Measurements from ENCODE around the gene APC2.

Gene APC2

GRCh38 chr19:1453525-1454364, 3.8 kb downstream of the APC2 start:
- no peaks in the 10 kb centered on the region for H3K36me3 ChIP-seq (ENCODE audit: control insufficient read depth, insufficient read depth, low read length)
- peaks cover 100% of the 10 kb centered on the region for H3K27me3 ChIP-seq (ENCODE audit: control insufficient read depth, insufficient read depth, low read length)
- H3K4me3 ChIP-seq (ENCODE audit: low read depth, low read length) = no peak overlapping the region
- no peaks in the 10 kb centered on the region for H3K9me3 ChIP-seq (ENCODE audit: control insufficient read depth, insufficient read depth, low read depth, low read length)
- H3K4me1 ChIP-seq (ENCODE audit: control insufficient read depth, insufficient read depth, low read length) = peaks cover 19% of the 10 kb centered on the region
- H3K9ac ChIP-seq (ENCODE audit: low read length) = no peak overlapping the region
- no peak overlapping the region for H3K27ac ChIP-seq (ENCODE audit: low read depth, low read length)

- H3K36me3 ChIP-seq (ENCODE audit: control insufficient read depth, insufficient read depth, low read length) = no peaks in the 10 kb centered on the region
- H3K9me3 ChIP-seq (ENCODE audit: control insufficient read depth, insufficient read depth, low read depth, low read length) = no peaks in the 10 kb centered on the region
- peaks cover 100% of the 10 kb centered on the region for H3K27me3 ChIP-seq (ENCODE audit: control insufficient read depth, insufficient read depth, low read length)
- H3K4me3 ChIP-seq (ENCODE audit: low read depth, low read length) = peak overlapping the region; percentile 42; the same call in 1 of the 2 replicates
- H3K27ac ChIP-seq (ENCODE audit: low read depth, low read length) = no peak overlapping the region
- no peak overlapping the region for H3K9ac ChIP-seq (ENCODE audit: low read length)
- peaks cover 19% of the 10 kb centered on the region for H3K4me1 ChIP-seq (ENCODE audit: control insufficient read depth, insufficient read depth, low read length)
These were observed 5.0 kb downstream of the APC2 start for GRCh38 chr19:1455002-1455335.

- peaks cover 100% of the 10 kb centered on the region for H3K27me3 ChIP-seq (ENCODE audit: control insufficient read depth, insufficient read depth, low read length)
- no peaks in the 10 kb centered on the region for H3K36me3 ChIP-seq (ENCODE audit: control insufficient read depth, insufficient read depth, low read length)
- H3K9me3 ChIP-seq (ENCODE audit: control insufficient read depth, insufficient read depth, low read depth, low read length) = no peaks in the 10 kb centered on the region
- no peak overlapping the region for H3K9ac ChIP-seq (ENCODE audit: low read length)
- peak overlapping the region; percentile 42; the same call in 1 of the 2 replicates for H3K4me3 ChIP-seq (ENCODE audit: low read depth, low read length)
- no peak overlapping the region for H3K27ac ChIP-seq (ENCODE audit: low read depth, low read length)
- peaks cover 19% of the 10 kb centered on the region for H3K4me1 ChIP-seq (ENCODE audit: control insufficient read depth, insufficient read depth, low read length)
These were observed 5.6 kb downstream of the APC2 start for GRCh38 chr19:1455336-1456120.

GRCh38 chr19:1456121-1456900, 6.4 kb downstream of the APC2 start:
- Histone ChIP-seq H3K27ac (ENCODE audit: low read depth, low read length) (no peak overlapping the region), H3K27me3 (ENCODE audit: control insufficient read depth, insufficient read depth, low read length) (peaks cover 99% of the 10 kb centered on the region), H3K4me3 (ENCODE audit: low read depth, low read length) (no peak overlapping the region), H3K9me3 (ENCODE audit: control insufficient read depth, insufficient read depth, low read depth, low read length) (no peaks in the 10 kb centered on the region), H3K4me1 (ENCODE audit: control insufficient read depth, insufficient read depth, low read length) (peaks cover 19% of the 10 kb centered on the region), H3K36me3 (ENCODE audit: control insufficient read depth, insufficient read depth, low read length) (no peaks in the 10 kb centered on the region), H3K9ac (ENCODE audit: low read length) (no peak overlapping the region)

GRCh38 chr19:1457031-1457739, 7.3 kb downstream of the APC2 start:
- peaks cover 17% of the 10 kb centered on the region for H3K4me1 ChIP-seq (ENCODE audit: control insufficient read depth, insufficient read depth, low read length)
- peaks cover 95% of the 10 kb centered on the region for H3K27me3 ChIP-seq (ENCODE audit: control insufficient read depth, insufficient read depth, low read length)

GRCh38 chr19:1457892-1458291, 8.0 kb downstream of the APC2 start:
- peaks cover 10% of the 10 kb centered on the region for H3K4me1 ChIP-seq (ENCODE audit: control insufficient read depth, insufficient read depth, low read length)
- H3K9ac ChIP-seq (ENCODE audit: low read length) = no peak overlapping the region
- no peaks in the 10 kb centered on the region for H3K36me3 ChIP-seq (ENCODE audit: control insufficient read depth, insufficient read depth, low read length)
- H3K9me3 ChIP-seq (ENCODE audit: control insufficient read depth, insufficient read depth, low read depth, low read length) = no peaks in the 10 kb centered on the region
- H3K27me3 ChIP-seq (ENCODE audit: control insufficient read depth, insufficient read depth, low read length) = peaks cover 88% of the 10 kb centered on the region
- H3K27ac ChIP-seq (ENCODE audit: low read depth, low read length) = no peak overlapping the region
- no peak overlapping the region for H3K4me3 ChIP-seq (ENCODE audit: low read depth, low read length)

More at GRCh38 chr19:1457031-1457739, 7.3 kb downstream of the APC2 start:
- Histone ChIP-seq H3K36me3 (ENCODE audit: control insufficient read depth, insufficient read depth, low read length) (no peaks in the 10 kb centered on the region), H3K4me3 (ENCODE audit: low read depth, low read length) (no peak overlapping the region), H3K9ac (ENCODE audit: low read length) (no peak overlapping the region), H3K27ac (ENCODE audit: low read depth, low read length) (no peak overlapping the region), H3K9me3 (ENCODE audit: control insufficient read depth, insufficient read depth, low read depth, low read length) (no peaks in the 10 kb centered on the region)

- H3K4me3 ChIP-seq (ENCODE audit: low read depth, low read length) = no peak overlapping the region
- H3K36me3 ChIP-seq (ENCODE audit: control insufficient read depth, insufficient read depth, low read length) = no peaks in the 10 kb centered on the region
- peaks cover 9% of the 10 kb centered on the region for H3K4me1 ChIP-seq (ENCODE audit: control insufficient read depth, insufficient read depth, low read length)
- H3K9ac ChIP-seq (ENCODE audit: low read length) = no peak overlapping the region
- no peaks in the 10 kb centered on the region for H3K9me3 ChIP-seq (ENCODE audit: control insufficient read depth, insufficient read depth, low read depth, low read length)
- peaks cover 88% of the 10 kb centered on the region for H3K27me3 ChIP-seq (ENCODE audit: control insufficient read depth, insufficient read depth, low read length)
- no peak overlapping the region for H3K27ac ChIP-seq (ENCODE audit: low read depth, low read length)
These were observed 9.6 kb downstream of the APC2 start for GRCh38 chr19:1459479-1459878.

- H3K9ac ChIP-seq (ENCODE audit: low read length) = no peak overlapping the region
- no peak overlapping the region for H3K4me3 ChIP-seq (ENCODE audit: low read depth, low read length)
- H3K36me3 ChIP-seq (ENCODE audit: control insufficient read depth, insufficient read depth, low read length) = no peaks in the 10 kb centered on the region
- H3K27ac ChIP-seq (ENCODE audit: low read depth, low read length) = no peak overlapping the region
- H3K4me1 ChIP-seq (ENCODE audit: control insufficient read depth, insufficient read depth, low read length) = peaks cover 13% of the 10 kb centered on the region
- H3K27me3 ChIP-seq (ENCODE audit: control insufficient read depth, insufficient read depth, low read length) = peaks cover 88% of the 10 kb centered on the region
- H3K9me3 ChIP-seq (ENCODE audit: control insufficient read depth, insufficient read depth, low read depth, low read length) = no peaks in the 10 kb centered on the region
These were observed 10.4 kb downstream of the APC2 start for GRCh38 chr19:1460033-1460995.

- H3K27ac ChIP-seq (ENCODE audit: low read depth, low read length) = no peak overlapping the region
- no peaks in the 10 kb centered on the region for H3K9me3 ChIP-seq (ENCODE audit: control insufficient read depth, insufficient read depth, low read depth, low read length)
These were observed 11.9 kb downstream of the APC2 start for GRCh38 chr19:1461862-1462261.

More at GRCh38 chr19:1461862-1462261, 11.9 kb downstream of the APC2 start:
- peaks cover 88% of the 10 kb centered on the region for H3K27me3 ChIP-seq (ENCODE audit: control insufficient read depth, insufficient read depth, low read length)
- no peak overlapping the region for H3K9ac ChIP-seq (ENCODE audit: low read length)
- no peaks in the 10 kb centered on the region for H3K36me3 ChIP-seq (ENCODE audit: control insufficient read depth, insufficient read depth, low read length)
- peaks cover 21% of the 10 kb centered on the region for H3K4me1 ChIP-seq (ENCODE audit: control insufficient read depth, insufficient read depth, low read length)
- H3K4me3 ChIP-seq (ENCODE audit: low read depth, low read length) = no peak overlapping the region

Measured in HUES6 (cell line).